ENCODE measurements around the gene GPAT2. TPM values are rescaled to one million over a fixed set of nuclear protein-coding genes. Genes with fewer than 3 reads are reported as not detected.
A peak's percentile ranks its signal among the peaks of the same experiment; 100 is the strongest.
"Not testable (repeated sequence)": the region's sequence is repeated elsewhere in the genome, so short reads cannot be mapped to it uniquely, and the experiment has no call there.

Gene GPAT2
- total RNA-seq, 1 donor from 2014 or later = 20.4 TPM

- H3K27ac Mint-ChIP-seq; H3K4me3 Mint-ChIP-seq; DNase-seq; intact Hi-C loops (cut with micrococcal nuclease); H3K4me1 Mint-ChIP-seq; H3K27me3 Mint-ChIP-seq; H3K36me3 Mint-ChIP-seq (ENCODE audit: low read depth); H3K9me3 Mint-ChIP-seq: not testable (repeated sequence)
These were observed 35.2 kb upstream of the GPAT2 start for GRCh38 chr2:96069878-96070277.

DNA sequence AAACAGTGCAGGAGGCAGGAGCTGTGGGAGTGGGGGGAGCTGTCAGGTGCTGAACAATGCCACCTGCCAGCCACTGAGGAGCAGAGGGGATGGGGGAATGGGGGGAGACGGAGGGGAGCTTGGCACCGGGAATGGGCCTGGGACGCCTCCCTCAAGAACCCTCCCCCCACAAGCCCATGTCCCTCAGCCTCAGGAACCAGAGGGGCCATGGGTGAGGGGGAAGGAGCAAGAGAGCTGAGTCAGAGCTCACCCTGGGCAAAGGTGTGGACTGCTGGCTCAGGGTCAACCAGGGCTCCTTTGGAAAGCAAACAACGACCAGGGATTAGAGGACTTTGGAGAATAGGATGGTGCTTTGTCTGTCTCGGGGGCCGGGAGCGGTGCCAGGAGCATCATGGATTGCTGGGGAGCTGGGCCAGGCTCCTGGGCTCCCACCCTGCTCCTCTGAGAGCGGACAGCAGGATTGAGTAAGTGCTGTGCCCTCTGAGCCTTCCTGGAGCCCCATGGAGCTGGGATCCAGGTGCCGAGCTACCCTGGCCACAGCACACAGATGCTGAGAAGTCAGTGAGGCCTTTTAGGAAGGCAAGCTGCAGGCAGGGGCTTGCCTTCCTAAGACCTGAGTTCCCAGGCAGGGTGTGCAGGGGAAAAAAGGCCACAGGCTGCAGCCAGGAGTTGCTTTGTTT lies 33.3 kb upstream of the GPAT2 start:
- DNase-seq; H3K9me3 Mint-ChIP-seq; H3K4me3 Mint-ChIP-seq; H3K27me3 Mint-ChIP-seq; H3K27ac Mint-ChIP-seq; H3K4me1 Mint-ChIP-seq; H3K36me3 Mint-ChIP-seq (ENCODE audit: low read depth); intact Hi-C loops (cut with micrococcal nuclease): not testable (repeated sequence)

- H3K4me1 Mint-ChIP-seq; H3K27me3 Mint-ChIP-seq; H3K9me3 Mint-ChIP-seq; H3K4me3 Mint-ChIP-seq; DNase-seq; H3K27ac Mint-ChIP-seq; intact Hi-C loops (cut with micrococcal nuclease); H3K36me3 Mint-ChIP-seq (ENCODE audit: low read depth): not testable (repeated sequence)
These were observed 32.5 kb upstream of the GPAT2 start for GRCh38 chr2:96067098-96067660.

- H3K9me3 Mint-ChIP-seq; H3K4me1 Mint-ChIP-seq; H3K27ac Mint-ChIP-seq; intact Hi-C loops (cut with micrococcal nuclease); H3K36me3 Mint-ChIP-seq (ENCODE audit: low read depth); H3K27me3 Mint-ChIP-seq; H3K4me3 Mint-ChIP-seq: not testable (repeated sequence)
- DNase-seq = peak; percentile 51
These were observed 31.8 kb upstream of the GPAT2 start for GRCh38 chr2:96066511-96066910.

DNA sequence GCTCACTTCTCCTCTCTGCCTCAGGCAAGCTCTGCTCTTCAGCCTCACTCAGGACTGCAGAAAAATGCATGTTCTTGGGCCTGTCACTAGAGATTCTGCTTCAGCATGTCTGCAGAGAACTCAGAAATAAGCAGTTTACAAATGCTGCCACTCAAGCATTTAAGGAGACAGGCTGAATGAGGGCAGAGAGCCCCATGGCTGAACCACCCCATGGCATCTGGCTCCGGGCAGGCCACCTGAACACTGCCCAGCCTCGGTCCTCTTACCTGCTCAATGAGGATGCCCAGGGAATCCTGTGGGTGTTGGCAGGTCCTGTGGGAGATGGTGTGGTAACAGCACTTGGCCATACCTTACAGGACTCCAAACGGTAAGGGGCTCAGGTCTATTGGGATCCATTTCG lies 31.2 kb upstream of the GPAT2 start:
- H3K27me3 Mint-ChIP-seq; H3K4me3 Mint-ChIP-seq; H3K9me3 Mint-ChIP-seq; H3K36me3 Mint-ChIP-seq (ENCODE audit: low read depth); H3K27ac Mint-ChIP-seq; intact Hi-C loops (cut with micrococcal nuclease); H3K4me1 Mint-ChIP-seq: not testable (repeated sequence)
- peak; percentile 53 for DNase-seq

- Mint-ChIP-seq H3K4me1 (no peaks in the 10 kb centered on the region), H3K4me3 (no peak overlapping the region), H3K36me3 (ENCODE audit: low read depth) (no peaks in the 10 kb centered on the region), H3K9me3 (no peaks in the 10 kb centered on the region), H3K27me3 (no peaks in the 10 kb centered on the region), H3K27ac (no peak overlapping the region)
- intact Hi-C loops (cut with micrococcal nuclease) = no loop called here
- DNase-seq = peak; percentile 42
These were observed 30.7 kb upstream of the GPAT2 start for GRCh38 chr2:96065381-96065930.

DNA sequence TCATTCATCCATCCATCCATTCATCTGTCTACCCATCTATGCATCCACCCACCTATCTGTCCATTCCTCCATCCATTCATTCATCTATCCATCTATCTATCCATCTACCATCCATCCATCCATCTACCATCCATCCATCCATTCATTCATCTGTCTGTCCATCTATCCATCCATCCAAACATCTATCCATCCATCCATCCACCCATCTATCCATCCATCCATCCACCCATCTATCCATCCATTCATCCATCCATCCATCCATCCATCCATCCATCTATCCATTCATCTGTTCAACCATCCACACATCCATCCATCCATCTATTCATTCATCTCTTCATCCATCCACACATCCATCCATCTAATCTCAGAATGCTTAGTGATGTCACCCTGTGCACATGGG lies 30.0 kb upstream of the GPAT2 start:
- H3K36me3 Mint-ChIP-seq (ENCODE audit: low read depth); H3K4me3 Mint-ChIP-seq; DNase-seq; H3K27ac Mint-ChIP-seq; H3K9me3 Mint-ChIP-seq; H3K4me1 Mint-ChIP-seq; intact Hi-C loops (cut with micrococcal nuclease); H3K27me3 Mint-ChIP-seq: not testable (repeated sequence)

DNA sequence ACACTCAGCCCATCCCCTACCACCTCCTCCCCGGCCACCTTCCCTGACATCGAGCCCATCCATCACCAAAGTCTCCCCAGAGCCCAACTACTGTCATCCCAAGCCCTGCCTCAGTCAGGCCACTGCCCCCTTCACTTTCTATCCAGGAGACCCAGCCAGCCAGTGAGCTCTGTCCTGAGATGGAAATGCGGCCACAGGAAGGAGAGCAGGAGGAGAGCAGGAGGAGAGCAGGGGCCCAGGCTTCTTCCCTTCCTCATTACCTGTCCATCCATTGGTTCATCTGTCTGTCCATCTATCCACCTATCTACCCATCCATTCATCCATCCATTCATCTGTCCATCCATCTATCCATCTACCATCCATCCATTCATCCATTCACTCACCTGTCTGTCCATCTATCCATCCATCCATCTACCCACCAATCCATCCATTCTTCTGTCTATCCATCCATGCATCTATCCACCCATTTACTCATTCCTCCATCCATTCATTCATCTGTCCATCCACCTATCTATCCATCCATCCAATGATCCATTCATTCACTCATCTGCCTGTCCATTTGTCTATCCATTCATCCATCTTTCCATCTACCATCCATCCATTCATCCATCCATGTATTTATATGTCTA lies 29.4 kb upstream of the GPAT2 start:
- H3K36me3 Mint-ChIP-seq (ENCODE audit: low read depth); DNase-seq; H3K27me3 Mint-ChIP-seq; H3K9me3 Mint-ChIP-seq; intact Hi-C loops (cut with micrococcal nuclease); H3K27ac Mint-ChIP-seq; H3K4me3 Mint-ChIP-seq; H3K4me1 Mint-ChIP-seq: not testable (repeated sequence)

DNA sequence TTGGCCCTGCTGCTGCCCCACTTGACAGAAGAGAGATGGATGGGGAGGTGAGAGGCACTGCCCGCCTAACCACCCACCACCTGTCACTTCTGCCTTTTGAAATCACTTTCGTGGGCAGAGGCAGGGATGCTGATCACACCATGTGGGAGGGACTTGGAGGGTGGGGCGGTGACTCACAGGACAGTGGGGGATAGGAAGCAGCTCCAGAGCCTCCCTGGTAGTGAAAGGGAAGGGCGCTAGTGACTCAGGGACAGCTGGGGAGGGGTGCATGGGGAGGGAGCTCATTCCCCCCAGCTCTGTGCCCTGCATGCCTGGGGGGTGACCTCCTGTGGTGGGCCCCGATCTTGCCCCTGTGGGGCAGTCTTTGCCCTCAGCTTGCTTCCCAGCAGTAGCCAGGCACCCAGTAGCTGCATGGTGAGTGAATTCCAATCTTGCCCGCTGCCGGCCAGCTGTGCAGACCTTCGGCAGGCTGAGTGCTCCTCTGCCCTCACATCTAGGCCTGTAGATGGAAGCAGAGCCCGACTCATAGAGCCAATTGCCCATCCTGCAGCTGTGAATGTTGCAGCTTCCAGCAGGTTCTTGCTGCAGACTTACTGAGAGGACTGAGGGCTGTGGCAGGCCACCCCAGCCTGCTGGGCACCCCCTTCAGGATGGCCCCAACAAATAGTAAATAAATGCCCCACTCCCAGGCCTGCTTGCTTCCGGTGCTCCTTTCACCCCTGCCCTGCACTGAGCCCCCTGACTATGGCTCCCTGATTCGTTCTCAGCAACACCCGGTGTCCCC lies 28.6 kb upstream of the GPAT2 start:
- H3K27me3 Mint-ChIP-seq; H3K4me1 Mint-ChIP-seq; H3K36me3 Mint-ChIP-seq (ENCODE audit: low read depth); H3K9me3 Mint-ChIP-seq; H3K27ac Mint-ChIP-seq; intact Hi-C loops (cut with micrococcal nuclease); H3K4me3 Mint-ChIP-seq: not testable (repeated sequence)
- DNase-seq = peak; percentile 62

GRCh38 chr2:96062483-96062882 lies 27.8 kb upstream of the GPAT2 start:
- H3K9me3 Mint-ChIP-seq; H3K4me3 Mint-ChIP-seq; H3K4me1 Mint-ChIP-seq; H3K36me3 Mint-ChIP-seq (ENCODE audit: low read depth); H3K27me3 Mint-ChIP-seq; DNase-seq; H3K27ac Mint-ChIP-seq; intact Hi-C loops (cut with micrococcal nuclease): not testable (repeated sequence)

DNA sequence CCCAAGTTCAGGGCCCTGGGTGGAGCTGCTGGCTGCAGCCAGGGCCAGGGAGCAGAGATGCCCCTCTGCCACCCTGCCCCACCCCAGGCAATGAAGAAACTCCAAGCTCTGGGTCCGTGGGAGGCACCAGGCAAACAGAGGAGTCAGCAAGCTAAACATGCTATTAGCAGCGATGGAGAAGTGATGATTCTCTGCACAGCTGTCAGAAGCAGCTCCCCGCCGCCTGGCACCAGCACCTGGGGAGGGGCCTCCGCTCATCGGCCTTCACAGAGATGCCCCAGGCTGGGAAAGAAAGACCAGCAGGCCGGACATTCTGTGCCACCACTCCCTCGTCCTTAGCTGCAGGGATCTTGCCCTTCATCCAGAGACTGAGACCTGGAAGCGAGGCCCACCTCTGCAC lies 27.2 kb upstream of the GPAT2 start:
- H3K27ac Mint-ChIP-seq; H3K4me3 Mint-ChIP-seq; intact Hi-C loops (cut with micrococcal nuclease); H3K4me1 Mint-ChIP-seq; H3K36me3 Mint-ChIP-seq (ENCODE audit: low read depth); H3K27me3 Mint-ChIP-seq; H3K9me3 Mint-ChIP-seq: not testable (repeated sequence)
- peak; percentile 41 for DNase-seq

DNA sequence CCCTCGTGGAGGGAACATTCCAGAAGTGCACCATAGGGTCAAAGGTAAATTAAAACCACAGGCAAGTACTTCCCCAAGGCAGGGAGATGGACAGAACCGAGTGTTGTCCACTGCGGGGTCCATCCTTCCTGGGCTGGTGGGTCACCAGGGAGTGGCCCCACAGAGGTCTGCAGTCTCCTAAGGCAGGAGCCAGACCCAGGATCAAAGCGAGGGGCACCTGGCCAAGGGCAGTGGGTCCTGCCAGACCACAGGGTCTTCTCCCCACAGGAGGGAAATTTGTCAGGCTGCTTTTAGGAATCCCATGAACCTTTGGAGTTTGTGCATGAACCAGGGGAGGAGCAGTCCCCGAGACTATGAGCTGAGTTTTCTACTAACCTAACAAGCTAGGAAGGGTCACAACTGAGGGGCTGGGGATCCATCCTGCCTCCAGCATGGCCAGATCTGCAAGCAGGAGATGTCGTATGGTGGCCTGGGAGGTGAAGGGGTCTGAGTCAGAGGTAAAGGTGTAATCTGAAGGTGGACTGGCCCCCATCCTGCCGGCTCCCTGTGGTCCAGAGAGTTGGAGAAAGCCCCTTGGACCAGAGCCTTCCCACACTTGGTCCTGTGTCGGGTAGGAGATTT lies 26.6 kb upstream of the GPAT2 start:
- H3K4me3 Mint-ChIP-seq; H3K27ac Mint-ChIP-seq; H3K4me1 Mint-ChIP-seq; intact Hi-C loops (cut with micrococcal nuclease); H3K36me3 Mint-ChIP-seq (ENCODE audit: low read depth); H3K9me3 Mint-ChIP-seq; H3K27me3 Mint-ChIP-seq: not testable (repeated sequence)
- DNase-seq = peak; percentile 42

DNA sequence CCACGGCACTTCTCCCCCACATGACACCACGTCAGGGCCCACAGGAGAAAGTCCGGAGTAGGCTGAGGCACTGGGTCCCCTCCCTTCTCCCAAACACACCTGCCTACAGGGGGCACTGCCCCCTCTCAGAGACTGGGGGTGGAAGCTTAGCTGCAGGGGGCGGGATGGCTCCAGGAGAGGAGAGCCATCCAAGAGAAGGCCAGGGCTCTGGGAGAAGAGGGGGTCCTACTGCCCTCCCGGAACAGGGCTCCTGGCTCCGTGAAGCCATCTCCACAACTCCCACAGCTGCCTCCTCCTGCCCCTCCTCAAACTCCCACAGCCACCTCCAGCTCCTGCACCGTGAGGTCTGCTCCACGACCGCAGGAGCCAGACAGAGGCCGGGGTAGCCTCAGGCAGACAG lies 25.6 kb upstream of the GPAT2 start:
- H3K27me3 Mint-ChIP-seq; H3K4me3 Mint-ChIP-seq; H3K36me3 Mint-ChIP-seq (ENCODE audit: low read depth); H3K9me3 Mint-ChIP-seq; intact Hi-C loops (cut with micrococcal nuclease); H3K4me1 Mint-ChIP-seq; H3K27ac Mint-ChIP-seq: not testable (repeated sequence)
- peak; percentile 54 for DNase-seq

DNA sequence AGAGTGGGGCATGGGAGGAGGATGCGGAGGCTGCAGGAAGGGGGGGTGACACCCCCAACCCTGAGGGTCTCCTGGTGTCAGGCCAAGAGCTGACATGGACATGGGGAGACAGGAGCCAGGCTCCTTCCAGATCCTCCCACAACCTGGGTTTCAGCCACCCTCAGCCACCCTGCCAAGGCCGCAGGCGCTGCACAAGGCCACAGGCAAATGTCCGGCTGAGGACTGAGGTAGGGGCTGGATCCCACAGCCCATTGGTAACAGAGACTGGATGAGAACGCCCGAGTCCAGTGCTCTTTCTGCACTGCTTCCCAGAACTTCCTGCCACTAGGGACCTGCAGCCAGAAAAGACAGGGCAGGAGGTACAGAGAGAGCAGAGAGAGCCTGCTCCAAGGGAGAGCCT lies 24.7 kb upstream of the GPAT2 start:
- H3K4me1 Mint-ChIP-seq; DNase-seq; H3K9me3 Mint-ChIP-seq; H3K27ac Mint-ChIP-seq; H3K4me3 Mint-ChIP-seq; H3K27me3 Mint-ChIP-seq; H3K36me3 Mint-ChIP-seq (ENCODE audit: low read depth); intact Hi-C loops (cut with micrococcal nuclease): not testable (repeated sequence)
